Medulla oblongata (tissue), 1 donor: ENCODE measurements around the gene MCF2L.

Experiments
- DNase-seq: peaks from one replicate; pipeline ENCODE4 v3.0.0-alpha.2; 2015; ENCODE audit errors: extremely low spot score

The MCF2L gene

GRCh38 chr13:112997188-112998130 lies 28.4 kb downstream of the MCF2L start:
- no peak for DNase-seq

- DNase-seq: no peak
These were observed 29.7 kb downstream of the MCF2L start for GRCh38 chr13:112998521-112999280.

- DNase-seq: no peak
These were observed 30.6 kb downstream of the MCF2L start for GRCh38 chr13:112999414-113000177.

- DNase-seq: no peak
These were observed 31.6 kb downstream of the MCF2L start for GRCh38 chr13:113000575-113000974.

GRCh38 chr13:113001241-113002140 lies 32.5 kb downstream of the MCF2L start:
- peak; percentile 75 for DNase-seq

- DNase-seq: peak; percentile 50
These were observed 33.3 kb downstream of the MCF2L start for GRCh38 chr13:113002206-113002912.

GRCh38 chr13:113002913-113003290 lies 33.9 kb downstream of the MCF2L start:
- no peak for DNase-seq

- DNase-seq: no peak
These were observed 35.1 kb downstream of the MCF2L start for GRCh38 chr13:113004126-113004525.

- no peak for DNase-seq
These were observed 36.3 kb downstream of the MCF2L start for GRCh38 chr13:113005076-113005865.

- DNase-seq: no peak
These were observed 37.0 kb downstream of the MCF2L start for GRCh38 chr13:113005997-113006396.

GRCh38 chr13:113006660-113007059 lies 37.6 kb downstream of the MCF2L start:
- DNase-seq: no peak

- no peak for DNase-seq
These were observed 39.8 kb downstream of the MCF2L start for GRCh38 chr13:113008851-113009250.

- DNase-seq: peak; percentile 70
These were observed 40.9 kb downstream of the MCF2L start for GRCh38 chr13:113009743-113010509.

- no peak for DNase-seq
These were observed 41.5 kb downstream of the MCF2L start for GRCh38 chr13:113010510-113010865.

- no peak for DNase-seq
These were observed 44.3 kb downstream of the MCF2L start for GRCh38 chr13:113013303-113013702.

GRCh38 chr13:113013878-113014751 lies 45.1 kb downstream of the MCF2L start:
- DNase-seq: no peak

GRCh38 chr13:113014752-113015745 lies 46.0 kb downstream of the MCF2L start:
- DNase-seq: no peak
